ENCODE results near the gene NANS. TPM values are rescaled to one million over a fixed set of nuclear protein-coding genes. Genes with fewer than 3 reads are reported as not detected.
A peak's percentile ranks its signal among the peaks of the same experiment; 100 is the strongest.
"Not testable (repeated sequence)": the region's sequence is repeated elsewhere in the genome, so short reads cannot be mapped to it uniquely, and the experiment has no call there.

The NANS gene
- total and polyA plus RNA-seq, 12 donors, result 20.0 to 141 (median 30.9) TPM

- WGBS, 2 donors, result 98 to 99% methylated on average over 16 of the region's 16 CpGs
- Histone ChIP-seq H3K36me3 (peaks cover 0 to 4% (median 0%) of the 10 kb centered on the region in 9 donors), H3K4me1 (peaks cover 0 to 15% (median 0%) of the 10 kb centered on the region in 9 donors), H3K27me3 (peaks cover 0 to 3% (median 0%) of the 10 kb centered on the region in 7 donors), H3K4me3 (no peak overlapping the region), H3K9me3 (no peaks in the 10 kb centered on the region), H3K27ac (peak overlapping the region in 1 of 10 donors; percentile 83)
- DNase-seq, result no peak
- ATAC-seq, result no peak
- intact Hi-C loops (cut with DNase I), result no loop called here
- TF ChIP-seq, protein P1, sequence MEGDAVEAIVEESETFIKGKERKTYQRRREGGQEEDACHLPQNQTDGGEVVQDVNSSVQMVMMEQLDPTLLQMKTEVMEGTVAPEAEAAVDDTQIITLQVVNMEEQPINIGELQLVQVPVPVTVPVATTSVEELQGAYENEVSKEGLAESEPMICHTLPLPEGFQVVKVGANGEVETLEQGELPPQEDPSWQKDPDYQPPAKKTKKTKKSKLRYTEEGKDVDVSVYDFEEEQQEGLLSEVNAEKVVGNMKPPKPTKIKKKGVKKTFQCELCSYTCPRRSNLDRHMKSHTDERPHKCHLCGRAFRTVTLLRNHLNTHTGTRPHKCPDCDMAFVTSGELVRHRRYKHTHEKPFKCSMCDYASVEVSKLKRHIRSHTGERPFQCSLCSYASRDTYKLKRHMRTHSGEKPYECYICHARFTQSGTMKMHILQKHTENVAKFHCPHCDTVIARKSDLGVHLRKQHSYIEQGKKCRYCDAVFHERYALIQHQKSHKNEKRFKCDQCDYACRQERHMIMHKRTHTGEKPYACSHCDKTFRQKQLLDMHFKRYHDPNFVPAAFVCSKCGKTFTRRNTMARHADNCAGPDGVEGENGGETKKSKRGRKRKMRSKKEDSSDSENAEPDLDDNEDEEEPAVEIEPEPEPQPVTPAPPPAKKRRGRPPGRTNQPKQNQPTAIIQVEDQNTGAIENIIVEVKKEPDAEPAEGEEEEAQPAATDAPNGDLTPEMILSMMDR (IDR thresholded peaks at IDR 0.05), result no peak
These were observed 71.8 kb downstream of the NANS start for GRCh38 chr9:98128316-98128715.

GRCh38 chr9:98129451-98129881 is 72.9 kb downstream of the NANS start:
- Histone ChIP-seq H3K9me3 (no peaks in the 10 kb centered on the region), H3K4me3 (no peak overlapping the region), H3K36me3 (peaks cover 0 to 4% (median 0%) of the 10 kb centered on the region in 9 donors), H3K4me1 (peaks cover 0 to 15% (median 0%) of the 10 kb centered on the region in 9 donors), H3K27me3 (peaks cover 0 to 5% (median 0%) of the 10 kb centered on the region in 7 donors), H3K27ac (peak overlapping the region in 1 of 10 donors; percentile 83)
- WGBS, 2 donors, result 90 to 91% methylated on average over 10 of the region's 10 CpGs
- DNase-seq, result no peak
- TF ChIP-seq, protein P1 (IDR thresholded peaks at IDR 0.05), result no peak
- ATAC-seq, result peak in 7 of 8 donors; percentile 29 to 65 (median 51)
- intact Hi-C loops (cut with DNase I), result no loop called here

- H3K9me3 ChIP-seq; ATAC-seq; DNase-seq; intact Hi-C loops (cut with DNase I); H3K4me3 ChIP-seq; H3K27me3 ChIP-seq; H3K27ac ChIP-seq; H3K36me3 ChIP-seq: not testable (repeated sequence)
- H3K4me1 ChIP-seq, result peaks cover 0 to 15% (median 0%) of the 10 kb centered on the region in 9 donors
- WGBS, 2 donors, result 95 to 97% methylated on average over 4 of the region's 4 CpGs
These were observed 73.5 kb downstream of the NANS start for GRCh38 chr9:98130060-98130459.

- Histone ChIP-seq H3K27ac (no peak overlapping the region), H3K36me3 (peaks cover 0 to 4% (median 0%) of the 10 kb centered on the region in 9 donors), H3K9me3 (no peaks in the 10 kb centered on the region), H3K4me3 (no peak overlapping the region), H3K27me3 (peaks cover 0 to 5% (median 0%) of the 10 kb centered on the region in 7 donors), H3K4me1 (peaks cover 0 to 15% (median 0%) of the 10 kb centered on the region in 9 donors)
- no peak for DNase-seq
- WGBS, 2 donors, result 87% methylated on average over 13 of the region's 13 CpGs
- no peak for ATAC-seq
- TF ChIP-seq, protein P1 (IDR thresholded peaks at IDR 0.05), result no peak
- intact Hi-C loops (cut with DNase I), result no loop called here
These were observed 74.2 kb downstream of the NANS start for GRCh38 chr9:98130576-98131228.

- peaks cover 0 to 9% (median 0%) of the 10 kb centered on the region in 7 donors for H3K27me3 ChIP-seq
- no peak for DNase-seq
- no peaks in the 10 kb centered on the region for H3K9me3 ChIP-seq
- ATAC-seq, result no peak
- H3K4me3 ChIP-seq, result no peak overlapping the region
- peaks cover 0 to 4% (median 0%) of the 10 kb centered on the region in 9 donors for H3K36me3 ChIP-seq
- TF ChIP-seq, protein P1 (IDR thresholded peaks at IDR 0.05), result no peak
- WGBS, 2 donors, result 80 to 81% methylated on average over 9 of the region's 9 CpGs
- intact Hi-C loops (cut with DNase I), result no loop called here
- peaks cover 0 to 15% (median 0%) of the 10 kb centered on the region in 9 donors for H3K4me1 ChIP-seq
- H3K27ac ChIP-seq, result no peak overlapping the region
These were observed 75.6 kb downstream of the NANS start for GRCh38 chr9:98132158-98132557.

Measured in heart right ventricle (tissue), 16 donors.